CD4-positive, alpha-beta T cell treated with Interleukin-15 for 4 hours (primary cell): ENCODE measurements around the gene MTHFR.

Experiments used
- DNase-seq: peaks from one replicate; pipeline ENCODE4 v3.0.0-alpha.2; 2020; ENCODE audit warnings: low spot score

The MTHFR gene

GRCh38 chr1:11753555-11754208 is 52.1 kb downstream of the MTHFR start:
- no peak for DNase-seq

- DNase-seq: no peak
Measured at GRCh38 chr1:11752359-11753088, 53.2 kb downstream of the MTHFR start.

GRCh38 chr1:11751087-11751486 is 54.7 kb downstream of the MTHFR start:
- DNase-seq: no peak

GRCh38 chr1:11749996-11750395 is 55.8 kb downstream of the MTHFR start:
- DNase-seq: no peak

GRCh38 chr1:11749203-11749689 is 56.5 kb downstream of the MTHFR start:
- DNase-seq: peak; percentile 18

- DNase-seq: no peak
Measured at GRCh38 chr1:11748294-11749202, 57.2 kb downstream of the MTHFR start.

- DNase-seq: no peak
Measured at GRCh38 chr1:11746795-11747487, 58.8 kb downstream of the MTHFR start.

- DNase-seq: no peak
Measured at GRCh38 chr1:11746092-11746491, 59.7 kb downstream of the MTHFR start.

GRCh38 chr1:11744287-11744686 is 61.5 kb downstream of the MTHFR start:
- DNase-seq: no peak

GRCh38 chr1:11741919-11742558 is 63.7 kb downstream of the MTHFR start:
- DNase-seq: no peak

GRCh38 chr1:11741482-11741881 is 64.3 kb downstream of the MTHFR start:
- no peak for DNase-seq

GRCh38 chr1:11740258-11741192 is 65.2 kb downstream of the MTHFR start:
- peak; percentile 31 for DNase-seq

GRCh38 chr1:11738783-11739182 is 67.0 kb downstream of the MTHFR start:
- DNase-seq: no peak

GRCh38 chr1:11738096-11738495 is 67.7 kb downstream of the MTHFR start:
- no peak for DNase-seq

- DNase-seq: peak; percentile 36
Measured at GRCh38 chr1:11736746-11737639, 68.8 kb downstream of the MTHFR start.

GRCh38 chr1:11735854-11736745 is 69.7 kb downstream of the MTHFR start, which contains the start of gene AGTRAP:
TSS of gene AGTRAP (plus strand) at chr1:11736136. CDS start at chr1:11736209, 73 bp downstream.
- DNase-seq: peak; percentile 85
